ENCODE data around the gene CDC20B.

CDC20B gene

DNA sequence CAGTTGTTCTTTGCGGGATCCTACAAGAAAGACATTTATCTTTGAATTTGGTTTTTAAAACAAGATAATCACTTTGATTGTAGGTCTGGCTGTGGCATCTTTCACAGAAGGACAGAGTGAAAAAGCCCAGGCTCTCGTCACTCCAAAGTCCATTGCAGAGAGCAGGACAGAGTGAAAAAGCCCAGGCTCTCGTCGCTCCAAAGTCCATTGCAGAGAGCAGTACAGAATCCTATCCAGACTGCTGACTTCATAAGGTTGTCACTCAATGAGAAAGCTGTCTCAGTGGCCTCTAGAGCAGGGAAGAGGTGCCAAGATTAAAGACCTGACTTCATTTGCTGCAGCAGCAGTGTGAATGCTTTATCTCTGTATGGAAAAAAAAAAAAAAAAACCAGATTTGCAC is 29.4 kb downstream of the CDC20B start:
- TF ChIP-seq CTCF (IDR thresholded peaks at IDR 0.05; ENCODE audit: low read depth, low read length) = no peak
- no peak overlapping the region for H3K4me3 ChIP-seq (ENCODE audit: low read depth, low read length)

GRCh38 chr5:55141945-55142690 is 30.9 kb downstream of the CDC20B start:
- H3K4me3 ChIP-seq (ENCODE audit: low read depth, low read length) = no peak overlapping the region
- no peak for TF ChIP-seq CTCF (IDR thresholded peaks at IDR 0.05; ENCODE audit: low read depth, low read length)

DNA sequence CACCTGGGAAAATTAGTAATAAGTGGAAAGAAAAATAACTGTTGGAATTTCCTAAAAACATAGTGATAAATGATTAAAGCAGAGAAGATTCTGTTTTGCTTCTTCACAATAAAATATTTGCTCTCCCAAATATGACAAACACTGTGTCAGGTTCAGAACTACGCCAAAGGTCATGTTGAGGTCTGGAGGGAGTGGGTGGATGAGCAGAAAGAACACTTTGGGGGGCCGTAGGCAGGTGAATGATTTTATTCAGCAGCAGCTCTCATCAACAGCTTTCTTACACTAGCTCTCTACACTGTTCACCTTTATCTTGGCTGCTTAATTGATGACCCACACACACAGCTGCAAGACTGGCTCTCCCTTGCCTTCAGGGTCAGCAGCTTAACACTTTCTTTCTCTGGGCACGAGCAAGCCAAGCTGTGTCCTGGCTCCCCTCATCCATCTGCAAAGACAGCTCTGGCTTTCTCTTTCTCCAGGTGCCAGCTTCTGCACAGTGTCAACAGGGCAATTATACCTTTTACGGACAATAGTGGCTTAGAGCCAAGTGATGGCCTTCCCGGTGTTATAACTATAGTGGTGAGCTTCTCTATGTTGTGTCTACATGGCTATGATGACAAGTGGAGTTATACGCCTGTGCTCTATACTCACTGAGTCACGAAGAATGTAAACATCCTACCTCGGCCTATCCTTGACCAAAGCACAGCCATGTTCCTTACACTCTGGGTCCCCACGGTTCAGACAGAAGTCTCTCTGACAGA is 31.9 kb downstream of the CDC20B start:
- no peak for TF ChIP-seq CTCF (IDR thresholded peaks at IDR 0.05; ENCODE audit: low read depth, low read length)
- no peak overlapping the region for H3K4me3 ChIP-seq (ENCODE audit: low read depth, low read length)

GRCh38 chr5:55136521-55136920 is 36.5 kb downstream of the CDC20B start:
- no peak for TF ChIP-seq CTCF (IDR thresholded peaks at IDR 0.05; ENCODE audit: low read depth, low read length)
- no peak overlapping the region for H3K4me3 ChIP-seq (ENCODE audit: low read depth, low read length)

DNA sequence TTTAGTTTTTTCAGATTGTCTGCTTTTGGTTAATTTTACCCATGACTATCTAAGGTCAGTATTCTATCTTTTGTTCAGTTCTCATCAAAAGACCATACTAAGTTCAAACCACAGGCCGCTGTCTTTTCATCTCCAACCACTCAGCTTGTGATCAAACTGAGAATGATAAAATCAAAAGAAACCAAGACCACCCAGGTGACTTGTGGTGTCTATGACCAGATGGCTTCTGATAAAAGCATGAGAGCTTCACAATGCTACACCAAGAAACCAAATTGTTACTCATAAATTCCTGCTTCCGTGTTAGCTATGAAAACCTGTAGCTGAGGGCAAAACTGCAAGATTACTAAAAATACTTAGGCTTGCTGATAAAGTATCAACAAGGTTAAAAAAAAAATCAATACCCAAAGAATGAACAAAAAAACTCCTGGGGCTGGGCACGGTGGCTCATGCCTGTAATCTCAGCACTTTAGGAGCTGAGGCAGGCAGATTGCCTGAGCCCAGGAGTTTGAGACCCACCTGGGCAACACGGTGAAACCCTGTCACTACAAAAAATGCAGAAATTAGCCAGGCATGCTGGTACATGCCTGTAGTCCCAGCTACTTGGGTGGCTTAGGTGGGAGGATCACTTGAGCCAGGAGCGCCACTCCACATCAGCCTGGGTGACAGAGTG is 38.8 kb downstream of the CDC20B start:
- no peak overlapping the region for H3K4me3 ChIP-seq (ENCODE audit: low read depth, low read length)

GRCh38 chr5:55123365-55123764 is 49.6 kb downstream of the CDC20B start:
- TF ChIP-seq CTCF (IDR thresholded peaks at IDR 0.05; ENCODE audit: low read depth, low read length) = no peak
- no peak overlapping the region for H3K4me3 ChIP-seq (ENCODE audit: low read depth, low read length)

More for the DNA sequence above, 38.8 kb downstream of the CDC20B start:
- no peak for TF ChIP-seq CTCF (IDR thresholded peaks at IDR 0.05; ENCODE audit: low read depth, low read length)

GRCh38 chr5:55114061-55114460 is 58.9 kb downstream of the CDC20B start:
- no peak for TF ChIP-seq CTCF (IDR thresholded peaks at IDR 0.05; ENCODE audit: low read depth, low read length)
- H3K4me3 ChIP-seq (ENCODE audit: low read depth, low read length) = no peak overlapping the region

Measured in WI38 (cell line).